Astrocyte (in vitro differentiated cells and primary cell): ENCODE results near the gene UGGT2. TPM values are rescaled to one million over a fixed set of nuclear protein-coding genes. Genes with fewer than 3 reads are reported as not detected.

Source experiments
- DNase-seq: peaks from one replicate; pipeline ENCODE4 v3.0.0-alpha.2; 2010; ENCODE audit warnings: low read depth
- FAIRE-seq: peaks from 2 replicates; lab custom pipeline; 2011; peaks lifted over from hg19 to GRCh38; lab: Jason Lieb, UNC
- H2AFZ ChIP-seq: 2 replicates; pipeline ENCODE4 v1.6.0; 2012; ENCODE audit warnings: low read depth, low read length, inconsistent platforms
- H3K27ac ChIP-seq: 2 replicates; pipeline ENCODE4 v1.5.1; 2011; ENCODE audit warnings: low read depth, low read length, inconsistent platforms
- H3K27me3 ChIP-seq: 2 replicates; pipeline ENCODE4 v1.6.0; 2011; ENCODE audit warnings: low read length, inconsistent platforms; ENCODE audit not compliant: insufficient read depth
- H3K36me3 ChIP-seq: 2 replicates; pipeline ENCODE4 v1.5.1; 2011; ENCODE audit warnings: low read length, inconsistent platforms; ENCODE audit not compliant: insufficient read depth
- H3K4me1 ChIP-seq: 2 replicates; pipeline ENCODE4 v1.5.1; 2011; ENCODE audit warnings: low read length, inconsistent platforms; ENCODE audit not compliant: insufficient read depth
- H3K4me2 ChIP-seq: 2 replicates; pipeline ENCODE4 v1.6.0; 2012; ENCODE audit warnings: low read length, inconsistent platforms
- H3K4me3 ChIP-seq: 2 replicates; pipeline ENCODE4 v1.5.1; 2011; ENCODE audit warnings: low read depth, mild to moderate bottlenecking, low read length, inconsistent platforms; ENCODE audit not compliant: insufficient read depth
- H3K79me2 ChIP-seq: 2 replicates; pipeline ENCODE4 v1.6.0; 2012; ENCODE audit warnings: mild to moderate bottlenecking, low read length, inconsistent platforms; ENCODE audit not compliant: insufficient read depth
- H3K9ac ChIP-seq: 2 replicates; pipeline ENCODE4 v1.6.0; 2012; ENCODE audit warnings: mild to moderate bottlenecking, low read length, inconsistent platforms
- H3K9me3 ChIP-seq: 2 replicates; pipeline ENCODE4 v1.5.1; 2012; ENCODE audit warnings: low read depth, mild to moderate bottlenecking, low read length, inconsistent platforms; ENCODE audit not compliant: insufficient read depth
- H4K20me1 ChIP-seq: 2 replicates; pipeline ENCODE4 v1.6.0; 2012; ENCODE audit warnings: low read length, inconsistent platforms; ENCODE audit not compliant: insufficient read depth
- H3K27ac Mint-ChIP-seq: one replicate; pipeline ENCODE4 v1.8.0; 2021; ENCODE audit warnings: mild to moderate bottlenecking, mixed read lengths; ENCODE audit not compliant: unreplicated experiment
- H3K27me3 Mint-ChIP-seq: one replicate; pipeline ENCODE4 v1.8.0; 2021; ENCODE audit warnings: low read depth, mixed read lengths; ENCODE audit not compliant: unreplicated experiment
- H3K36me3 Mint-ChIP-seq: one replicate; pipeline ENCODE4 v1.8.0; 2021; ENCODE audit warnings: low read depth, mixed read lengths; ENCODE audit not compliant: unreplicated experiment
- H3K4me1 Mint-ChIP-seq: one replicate; pipeline ENCODE4 v1.8.0; 2021; ENCODE audit warnings: low read depth, mixed read lengths; ENCODE audit not compliant: unreplicated experiment
- H3K4me3 Mint-ChIP-seq: one replicate; pipeline ENCODE4 v1.8.0; 2021; ENCODE audit warnings: mild to moderate bottlenecking, moderate library complexity, mixed read lengths; ENCODE audit not compliant: unreplicated experiment
- H3K9me3 Mint-ChIP-seq: one replicate; pipeline ENCODE4 v1.8.0; 2021; ENCODE audit warnings: mild to moderate bottlenecking, mixed read lengths; ENCODE audit not compliant: unreplicated experiment
- EZH2 ChIP-seq: IDR thresholded peaks from 2 replicates; pipeline ENCODE4 v1.6.1; 2012; ENCODE audit warnings: mild to moderate bottlenecking, low read length, inconsistent platforms; ENCODE audit not compliant: insufficient read depth
- total RNA-seq: library from RNA; stranded (reverse); gene quantifications from 2 replicates; pipeline ENCODE4 v1.2.1, GENCODE V29; 2021
- TF ChIP-seq, protein P1 (sequence below): IDR thresholded peaks from 2 replicates; pipeline ENCODE4 v1.5.1; 2011; ENCODE audit warnings: low read depth, mild to moderate bottlenecking, inconsistent platforms, low read length, moderate library complexity; ENCODE audit not compliant: insufficient read depth

The UGGT2 gene
- total RNA-seq, 1 donor from 2014 or later, result 36.2 TPM

- H3K4me1 ChIP-seq, result no peaks in the 10 kb centered on the region
- H4K20me1 ChIP-seq, result no peaks in the 10 kb centered on the region
- no peaks in the 10 kb centered on the region for H3K27me3 ChIP-seq
- FAIRE-seq, result no peak
- no peaks in the 10 kb centered on the region for H3K79me2 ChIP-seq
- no peak overlapping the region for H3K9ac ChIP-seq
- H3K36me3 ChIP-seq, result peaks cover 2% of the 10 kb centered on the region
- H3K27ac Mint-ChIP-seq, result no peak overlapping the region
- H3K36me3 Mint-ChIP-seq, result peaks cover 21% of the 10 kb centered on the region
- no peak overlapping the region for H3K4me3 Mint-ChIP-seq
- no peak for DNase-seq
- no peak overlapping the region for H2AFZ ChIP-seq
- TF ChIP-seq, protein P1, sequence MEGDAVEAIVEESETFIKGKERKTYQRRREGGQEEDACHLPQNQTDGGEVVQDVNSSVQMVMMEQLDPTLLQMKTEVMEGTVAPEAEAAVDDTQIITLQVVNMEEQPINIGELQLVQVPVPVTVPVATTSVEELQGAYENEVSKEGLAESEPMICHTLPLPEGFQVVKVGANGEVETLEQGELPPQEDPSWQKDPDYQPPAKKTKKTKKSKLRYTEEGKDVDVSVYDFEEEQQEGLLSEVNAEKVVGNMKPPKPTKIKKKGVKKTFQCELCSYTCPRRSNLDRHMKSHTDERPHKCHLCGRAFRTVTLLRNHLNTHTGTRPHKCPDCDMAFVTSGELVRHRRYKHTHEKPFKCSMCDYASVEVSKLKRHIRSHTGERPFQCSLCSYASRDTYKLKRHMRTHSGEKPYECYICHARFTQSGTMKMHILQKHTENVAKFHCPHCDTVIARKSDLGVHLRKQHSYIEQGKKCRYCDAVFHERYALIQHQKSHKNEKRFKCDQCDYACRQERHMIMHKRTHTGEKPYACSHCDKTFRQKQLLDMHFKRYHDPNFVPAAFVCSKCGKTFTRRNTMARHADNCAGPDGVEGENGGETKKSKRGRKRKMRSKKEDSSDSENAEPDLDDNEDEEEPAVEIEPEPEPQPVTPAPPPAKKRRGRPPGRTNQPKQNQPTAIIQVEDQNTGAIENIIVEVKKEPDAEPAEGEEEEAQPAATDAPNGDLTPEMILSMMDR, result no peak
- no peak for TF ChIP-seq EZH2
- H3K27me3 Mint-ChIP-seq, result no peaks in the 10 kb centered on the region
- no peak overlapping the region for H3K27ac ChIP-seq
- H3K9me3 ChIP-seq, result no peaks in the 10 kb centered on the region
- H3K9me3 Mint-ChIP-seq, result peaks cover 5% of the 10 kb centered on the region
- no peak overlapping the region for H3K4me3 ChIP-seq
- no peaks in the 10 kb centered on the region for H3K4me1 Mint-ChIP-seq
- no peak overlapping the region for H3K4me2 ChIP-seq
Observed at GRCh38 chr13:95814495-95814894, 238.7 kb downstream of the UGGT2 start.

GRCh38 chr13:95813139-95813538 lies 240.1 kb downstream of the UGGT2 start:
- Mint-ChIP-seq H3K9me3 (peaks cover 9% of the 10 kb centered on the region), H3K36me3 (peaks cover 27% of the 10 kb centered on the region), H3K27me3 (no peaks in the 10 kb centered on the region), H3K27ac (no peak overlapping the region), H3K4me1 (no peaks in the 10 kb centered on the region), H3K4me3 (no peak overlapping the region)
- no peak overlapping the region for H3K9ac ChIP-seq
- no peak overlapping the region for H3K4me2 ChIP-seq
- DNase-seq, result no peak
- H4K20me1 ChIP-seq, result no peaks in the 10 kb centered on the region
- H3K9me3 ChIP-seq, result no peaks in the 10 kb centered on the region
- no peak overlapping the region for H3K4me3 ChIP-seq
- H2AFZ ChIP-seq, result no peak overlapping the region
- no peak overlapping the region for H3K27ac ChIP-seq
- no peaks in the 10 kb centered on the region for H3K4me1 ChIP-seq
- FAIRE-seq, result no peak
- H3K79me2 ChIP-seq, result no peaks in the 10 kb centered on the region
- no peaks in the 10 kb centered on the region for H3K27me3 ChIP-seq
- TF ChIP-seq, protein P1, result no peak
- no peak for TF ChIP-seq EZH2
- H3K36me3 ChIP-seq, result peaks cover 2% of the 10 kb centered on the region

- DNase-seq (no peak), FAIRE-seq (no peak)
- Histone ChIP-seq H3K9ac (no peak overlapping the region), H3K4me1 (no peaks in the 10 kb centered on the region), H3K4me3 (no peak overlapping the region), H4K20me1 (no peaks in the 10 kb centered on the region), H3K9me3 (peaks cover 3% of the 10 kb centered on the region), H3K36me3 (peaks cover 2% of the 10 kb centered on the region), H3K27me3 (no peaks in the 10 kb centered on the region), H2AFZ (no peak overlapping the region), H3K27ac (no peak overlapping the region), H3K4me2 (no peak overlapping the region), H3K79me2 (no peaks in the 10 kb centered on the region)
- no peaks in the 10 kb centered on the region for H3K27me3 Mint-ChIP-seq
- TF ChIP-seq EZH2, result no peak
- TF ChIP-seq, protein P1, result no peak
- H3K9me3 Mint-ChIP-seq, result peaks cover 11% of the 10 kb centered on the region
- H3K4me3 Mint-ChIP-seq, result no peak overlapping the region
- no peaks in the 10 kb centered on the region for H3K4me1 Mint-ChIP-seq
- H3K27ac Mint-ChIP-seq, result no peak overlapping the region
- peaks cover 28% of the 10 kb centered on the region for H3K36me3 Mint-ChIP-seq
Observed at GRCh38 chr13:95809429-95809828, 243.8 kb downstream of the UGGT2 start.
